ENCODE results near the gene S100A2.

S100A2 gene

GRCh38 chr1:153565529-153566374 lies at the start of gene S100A2:
Gene S100A2 (minus strand): TSS chr1:153565844. CDS start chr1:153563877, 1,967 bp downstream.
- DNase-seq: no peak

GRCh38 chr1:153615406-153615805 lies 49.8 kb upstream of the S100A2 start:
- no peak for DNase-seq

GRCh38 chr1:153614906-153615305 lies 49.3 kb upstream of the S100A2 start:
- no peak for DNase-seq

GRCh38 chr1:153614189-153614900 lies 48.7 kb upstream of the S100A2 start:
- no peak for DNase-seq

GRCh38 chr1:153613406-153613805 lies 47.8 kb upstream of the S100A2 start:
- no peak for DNase-seq

GRCh38 chr1:153612755-153613331 lies 47.2 kb upstream of the S100A2 start, which contains the start of gene S100A16:
Gene S100A16 (minus strand): TSS chr1:153613137. CDS start chr1:153608151, 4,986 bp downstream.
- no peak for DNase-seq

- DNase-seq: no peak
Measured at GRCh38 chr1:153612111-153612754, 46.6 kb upstream of the S100A2 start.

- no peak for DNase-seq
Measured at GRCh38 chr1:153611356-153611755, 45.7 kb upstream of the S100A2 start.

GRCh38 chr1:153610811-153611301 lies 45.2 kb upstream of the S100A2 start:
- DNase-seq: no peak

- DNase-seq: no peak
Measured at GRCh38 chr1:153610334-153610733, 44.7 kb upstream of the S100A2 start.

- DNase-seq: no peak
Measured at GRCh38 chr1:153609585-153609907, 43.9 kb upstream of the S100A2 start.

- DNase-seq: no peak
Measured at GRCh38 chr1:153608742-153609584, 43.3 kb upstream of the S100A2 start.

- DNase-seq: no peak
Measured at GRCh38 chr1:153608089-153608682, 42.5 kb upstream of the S100A2 start.

GRCh38 chr1:153607381-153607780 lies 41.7 kb upstream of the S100A2 start:
- DNase-seq: no peak

- no peak for DNase-seq
Measured at GRCh38 chr1:153606194-153606593, 40.5 kb upstream of the S100A2 start.

- no peak for DNase-seq
Measured at GRCh38 chr1:153602749-153603148, 37.1 kb upstream of the S100A2 start.

GRCh38 chr1:153599847-153600246 lies 34.2 kb upstream of the S100A2 start:
- DNase-seq: no peak

GRCh38 chr1:153598309-153599172 lies 32.9 kb upstream of the S100A2 start:
- no peak for DNase-seq

GRCh38 chr1:153597206-153597605 lies 31.6 kb upstream of the S100A2 start:
- DNase-seq: no peak

GRCh38 chr1:153592748-153593147 lies 27.1 kb upstream of the S100A2 start:
- no peak for DNase-seq

GRCh38 chr1:153588482-153588881 lies 22.8 kb upstream of the S100A2 start:
- no peak for DNase-seq
